ENCODE results near the gene GPR132.
"Not testable (repeated sequence)": the region's sequence is repeated elsewhere in the genome, so short reads cannot be mapped to it uniquely, and the experiment has no call there.

Gene GPR132

GRCh38 chr14:105065280-105066228 lies at the start of gene GPR132:
TSS of gene GPR132 (minus strand) at chr14:105065430. CDS start at chr14:105055420, 10,010 bp downstream.
- no peak for TF ChIP-seq CTCF (conservative IDR thresholded peaks at IDR 0.05; ENCODE audit: control insufficient read depth, insufficient read depth, low read depth, low read length)
- DNase-seq (ENCODE audit: low read depth), result no peak
- H3K4me3 ChIP-seq (ENCODE audit: control insufficient read depth, low read depth, low read length), result no peak within 1 kb of the TSS

- DNase-seq (ENCODE audit: low read depth); H3K4me3 ChIP-seq (ENCODE audit: control insufficient read depth, low read depth, low read length): not testable (repeated sequence)
Observed at GRCh38 chr14:105109243-105109642, 44.0 kb upstream of the GPR132 start.

GRCh38 chr14:105108516-105108864 lies 43.3 kb upstream of the GPR132 start:
- no peak for DNase-seq (ENCODE audit: low read depth)
- H3K4me3 ChIP-seq (ENCODE audit: control insufficient read depth, low read depth, low read length), result no peak overlapping the region
- TF ChIP-seq CTCF (conservative IDR thresholded peaks at IDR 0.05; ENCODE audit: control insufficient read depth, insufficient read depth, low read depth, low read length), result no peak

- TF ChIP-seq CTCF (conservative IDR thresholded peaks at IDR 0.05; ENCODE audit: control insufficient read depth, insufficient read depth, low read depth, low read length), result no peak
- no peak overlapping the region for H3K4me3 ChIP-seq (ENCODE audit: control insufficient read depth, low read depth, low read length)
- DNase-seq (ENCODE audit: low read depth), result no peak
Observed at GRCh38 chr14:105107781-105108515, 42.7 kb upstream of the GPR132 start.

GRCh38 chr14:105107351-105107750 lies 42.1 kb upstream of the GPR132 start:
- H3K4me3 ChIP-seq (ENCODE audit: control insufficient read depth, low read depth, low read length), result no peak overlapping the region
- no peak for DNase-seq (ENCODE audit: low read depth)
- no peak for TF ChIP-seq CTCF (conservative IDR thresholded peaks at IDR 0.05; ENCODE audit: control insufficient read depth, insufficient read depth, low read depth, low read length)

GRCh38 chr14:105105158-105105557 lies 39.9 kb upstream of the GPR132 start:
- H3K4me3 ChIP-seq (ENCODE audit: control insufficient read depth, low read depth, low read length), result no peak overlapping the region
- no peak for DNase-seq (ENCODE audit: low read depth)
- TF ChIP-seq CTCF (conservative IDR thresholded peaks at IDR 0.05; ENCODE audit: control insufficient read depth, insufficient read depth, low read depth, low read length), result no peak

GRCh38 chr14:105102893-105103292 lies 37.7 kb upstream of the GPR132 start:
- no peak overlapping the region for H3K4me3 ChIP-seq (ENCODE audit: control insufficient read depth, low read depth, low read length)
- no peak for TF ChIP-seq CTCF (conservative IDR thresholded peaks at IDR 0.05; ENCODE audit: control insufficient read depth, insufficient read depth, low read depth, low read length)
- no peak for DNase-seq (ENCODE audit: low read depth)

Data from fibroblast of mammary gland (primary cell).